NOMO-1 treated with DMSO at 0.1 percent for 48 hours (cell line): ENCODE results near the gene PLAAT2.
"Not testable (repeated sequence)": the region's sequence is repeated elsewhere in the genome, so short reads cannot be mapped to it uniquely, and the experiment has no call there.

Source experiments
- DNase-seq: peaks from one replicate; lab custom pipeline; 2025; ENCODE audit not compliant: unreplicated experiment; lab: John Stamatoyannopoulos, UW

Gene PLAAT2

DNA sequence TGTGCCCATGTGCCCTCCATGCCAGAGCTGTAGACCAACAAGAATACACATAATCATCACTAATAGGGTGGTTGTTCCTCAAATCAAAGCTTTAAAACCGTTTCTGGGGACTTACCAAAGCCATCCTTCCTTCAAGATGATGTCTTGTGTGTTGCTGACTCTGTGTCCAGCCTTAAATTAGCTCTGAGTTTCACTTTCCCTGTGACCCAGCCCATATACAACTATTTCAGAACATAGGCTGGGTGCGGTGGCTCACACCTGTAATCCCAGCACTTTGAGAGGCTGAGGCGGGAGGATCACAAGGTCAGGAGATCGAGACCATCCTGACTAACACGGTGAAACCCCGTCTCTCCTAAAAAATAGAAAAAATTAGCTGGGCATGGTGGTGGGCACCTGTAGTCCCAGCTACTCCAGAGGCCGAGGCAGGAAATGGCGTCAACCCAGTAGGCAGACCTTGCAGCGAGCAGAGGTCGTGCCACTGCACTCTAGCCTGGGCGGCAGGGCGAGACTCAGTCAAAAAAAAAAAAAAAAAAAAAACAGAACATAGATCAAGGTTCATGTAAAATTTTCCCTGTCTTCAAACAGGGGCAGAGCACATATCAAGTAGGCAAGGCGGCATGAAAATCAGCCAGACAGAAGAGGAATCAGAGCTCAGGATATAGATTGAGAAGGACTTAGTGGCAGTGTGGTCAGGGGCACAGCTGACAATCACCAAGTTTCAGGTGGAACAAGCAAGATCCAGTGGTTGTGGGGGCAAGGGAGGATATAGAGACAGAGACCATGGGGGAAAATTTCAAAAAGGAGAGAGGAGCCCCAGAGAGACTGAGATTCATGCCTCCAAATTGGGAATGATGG, at the start of gene PLAAT2:
TSS of gene PLAAT2 (minus strand) at position 179 of the 855 bp plus-strand sequence. CDS start at position 124, 55 bp downstream.
- DNase-seq, result no peak

DNA sequence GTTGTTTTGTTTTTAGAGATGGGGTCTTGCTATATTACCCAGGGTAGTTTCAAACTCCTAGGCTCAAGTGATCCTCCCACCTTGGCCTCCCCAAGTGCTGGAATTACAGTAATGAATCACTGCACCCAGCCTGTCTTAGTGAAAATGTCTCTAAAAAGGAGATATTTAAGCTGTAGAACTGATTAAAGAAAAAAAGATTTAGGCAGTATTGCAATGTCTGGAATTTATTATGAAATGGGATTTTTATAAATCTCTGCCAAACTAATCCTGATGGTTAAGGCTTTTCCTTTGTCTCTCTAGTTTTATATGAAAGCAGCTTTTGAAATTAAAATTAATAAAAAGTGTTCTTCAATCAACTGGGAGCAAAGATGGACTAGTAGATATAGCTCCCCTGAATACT, 49.0 kb upstream of the PLAAT2 start:
- no peak for DNase-seq

DNA sequence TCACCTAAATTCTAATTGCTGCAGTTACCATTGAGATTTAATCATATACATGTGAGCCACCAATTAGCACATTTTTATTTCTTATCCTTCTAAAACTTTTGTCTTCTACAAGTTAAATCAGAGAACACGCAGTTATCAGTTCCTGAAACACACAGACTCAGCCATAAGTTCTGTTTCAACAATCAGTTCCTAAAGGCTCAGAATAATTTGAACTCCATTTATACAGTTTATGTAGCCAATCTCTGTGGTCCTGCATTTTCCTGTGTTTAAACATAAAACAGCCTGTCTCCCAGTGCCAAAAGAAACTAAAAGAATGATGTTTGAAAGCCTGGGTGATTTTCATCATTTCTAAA, 48.2 kb upstream of the PLAAT2 start:
- DNase-seq, result no peak

- no peak for DNase-seq
Observed at GRCh38 chr11:63610604-63611394, 47.6 kb upstream of the PLAAT2 start.

DNA sequence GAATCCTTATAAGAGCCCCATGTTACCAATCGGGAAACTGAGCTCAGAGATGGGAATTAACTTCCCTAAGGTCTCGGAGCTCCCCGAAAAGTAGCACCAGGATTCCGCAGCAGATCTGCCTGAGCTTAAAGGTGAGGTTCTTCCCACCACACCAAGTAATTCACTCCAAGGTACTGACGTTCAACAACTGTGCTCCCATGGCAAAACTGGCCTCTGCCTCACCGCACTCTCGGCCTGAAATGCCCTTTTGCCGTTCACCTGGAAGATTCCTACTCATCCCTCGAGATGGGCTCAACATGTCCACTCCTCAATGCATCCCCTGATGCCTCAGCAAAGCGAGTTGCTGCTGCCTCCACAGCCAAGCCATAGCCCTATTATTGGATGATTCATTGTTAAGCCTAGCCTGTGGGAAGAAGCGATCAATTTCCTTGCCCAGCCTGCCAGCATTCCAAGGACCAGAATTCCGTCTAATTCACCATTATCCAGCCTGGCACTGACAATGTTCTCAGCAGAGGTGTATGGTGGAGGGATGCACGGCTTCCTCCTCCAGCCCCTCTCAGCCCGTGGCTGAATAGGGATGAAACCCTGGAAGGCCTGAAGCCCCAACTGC, 46.9 kb upstream of the PLAAT2 start:
- DNase-seq, result no peak

GRCh38 chr11:63609536-63609935, 46.4 kb upstream of the PLAAT2 start:
- no peak for DNase-seq

DNA sequence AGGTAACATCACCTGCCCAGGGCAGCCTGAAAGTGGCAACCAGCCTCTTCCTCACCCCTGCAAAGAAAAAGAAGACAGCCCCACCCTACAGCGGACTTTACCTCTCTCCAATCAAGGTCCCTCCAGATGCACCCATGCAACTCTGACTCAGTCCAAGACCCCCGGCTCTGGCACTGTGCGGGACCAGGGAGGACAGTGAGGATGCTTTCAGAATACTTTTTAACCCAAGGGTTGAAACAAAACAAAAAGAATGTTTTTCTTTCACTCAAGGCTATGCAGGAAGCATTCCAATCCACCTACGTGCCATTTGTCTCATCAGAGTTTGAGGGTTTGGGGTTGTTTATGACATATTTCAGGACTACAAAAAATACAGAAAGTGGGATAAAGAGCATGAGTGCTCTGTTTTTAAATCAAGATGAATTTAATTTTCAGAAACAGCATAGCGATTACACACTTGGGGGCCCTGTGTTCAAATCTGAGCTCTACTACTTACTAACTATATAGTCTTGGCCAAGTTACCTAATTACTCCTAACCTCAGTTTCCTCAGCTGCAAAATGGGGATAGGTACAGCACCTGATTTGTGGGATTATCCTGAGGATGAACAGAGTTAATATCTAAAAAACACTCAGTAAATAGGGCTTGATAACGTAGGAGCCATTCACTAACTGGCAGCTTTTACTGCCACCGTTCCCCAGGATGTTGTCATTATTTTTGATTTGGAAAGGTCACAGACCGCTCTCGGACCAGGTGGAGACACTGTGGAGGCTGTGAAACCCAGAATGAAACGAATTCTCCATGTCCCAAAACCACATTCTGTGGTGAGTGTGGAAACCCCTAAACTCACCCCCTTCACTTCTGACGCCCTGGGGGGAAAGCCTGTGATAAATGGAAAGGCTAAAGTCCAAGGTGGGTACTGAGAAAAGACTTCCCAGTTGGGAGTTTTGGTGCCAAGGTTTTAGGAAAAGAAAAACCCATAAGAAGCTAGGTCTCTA, 45.5 kb upstream of the PLAAT2 start:
- DNase-seq, result no peak

- DNase-seq, result no peak
Observed at GRCh38 chr11:63603180-63603518, 40.0 kb upstream of the PLAAT2 start.

DNA sequence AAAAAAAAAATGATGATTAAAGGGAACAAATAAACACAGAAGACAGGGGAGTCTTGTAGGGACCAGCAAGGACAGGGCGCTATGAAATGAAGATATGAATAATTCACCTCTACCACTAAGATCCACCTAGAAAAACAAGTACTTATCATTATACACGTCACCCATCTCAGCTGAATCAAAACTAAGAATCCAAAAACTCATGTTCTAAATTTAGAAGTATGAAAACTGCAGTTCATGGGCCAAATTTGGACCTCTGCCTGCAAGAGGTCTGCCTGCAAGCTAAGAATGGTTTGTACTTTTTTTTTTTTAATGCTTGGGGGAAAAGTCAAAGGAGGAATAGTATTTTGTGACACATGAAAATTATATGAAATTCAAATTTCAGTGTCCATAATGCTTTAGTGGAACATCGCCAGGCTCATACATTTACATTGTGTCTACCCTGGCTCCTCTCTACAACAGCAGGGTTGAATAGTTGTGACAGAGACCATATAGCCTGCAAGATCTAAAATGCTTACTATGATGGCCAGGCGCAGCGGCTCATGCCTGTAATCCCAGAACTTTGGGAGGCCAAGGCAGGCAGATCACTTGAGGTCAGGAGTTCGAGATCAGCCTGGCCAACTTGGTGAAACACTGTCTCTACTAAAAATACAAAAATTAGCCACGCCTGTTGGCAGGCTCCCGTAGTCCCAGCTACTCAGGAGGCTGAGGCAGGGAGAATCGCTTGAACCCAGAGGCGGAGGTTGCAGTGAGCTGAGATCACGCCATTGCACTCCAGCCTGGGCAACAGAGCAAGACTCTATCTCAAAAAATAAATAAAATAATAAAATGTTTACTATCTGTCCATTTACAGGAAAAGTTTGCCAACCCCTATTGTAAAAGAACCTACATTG, 39.4 kb upstream of the PLAAT2 start:
- not testable (repeated sequence) for DNase-seq

DNA sequence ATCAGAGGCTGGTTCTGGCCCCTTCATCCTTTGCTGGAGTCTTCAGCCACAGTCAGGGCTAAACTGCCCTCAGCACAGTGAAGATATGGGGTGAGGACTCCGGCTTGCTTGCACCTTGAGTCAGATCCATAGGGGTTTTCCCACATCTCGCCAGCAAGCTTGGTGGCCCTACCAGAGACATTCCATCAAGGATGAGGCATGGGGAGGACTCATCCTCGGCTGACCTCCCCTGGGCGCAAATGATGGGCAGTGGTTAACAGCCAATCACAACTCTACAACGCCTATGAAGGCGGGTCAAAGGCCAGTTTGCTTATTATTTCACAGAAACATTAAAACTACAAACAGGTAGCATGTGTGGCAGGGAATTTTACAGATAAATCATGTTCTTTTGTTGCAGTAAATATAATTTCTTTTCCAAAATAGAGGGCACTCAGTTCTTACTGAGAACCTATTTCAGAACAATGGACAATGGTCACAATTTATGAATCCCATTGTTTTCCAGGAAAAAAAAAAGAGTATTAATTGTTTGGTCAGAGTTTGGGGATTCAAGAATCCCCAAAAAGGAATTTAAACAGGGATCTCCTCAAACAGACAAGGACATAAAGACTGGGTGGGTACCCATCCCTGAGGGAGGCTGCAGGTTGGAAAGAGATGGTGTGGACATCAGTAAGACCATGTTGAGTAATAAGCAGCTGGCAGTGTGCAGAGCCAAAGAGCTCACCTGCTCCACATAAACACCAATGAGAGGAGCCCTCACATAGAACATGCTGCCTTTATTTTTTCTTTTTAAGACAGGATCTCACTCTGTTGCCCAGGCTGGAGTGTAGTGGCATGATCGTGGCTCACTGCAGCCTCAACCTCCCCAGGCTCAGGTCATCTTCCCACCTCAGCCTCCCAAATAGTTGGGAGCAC, 36.3 kb upstream of the PLAAT2 start:
- DNase-seq, result no peak

DNA sequence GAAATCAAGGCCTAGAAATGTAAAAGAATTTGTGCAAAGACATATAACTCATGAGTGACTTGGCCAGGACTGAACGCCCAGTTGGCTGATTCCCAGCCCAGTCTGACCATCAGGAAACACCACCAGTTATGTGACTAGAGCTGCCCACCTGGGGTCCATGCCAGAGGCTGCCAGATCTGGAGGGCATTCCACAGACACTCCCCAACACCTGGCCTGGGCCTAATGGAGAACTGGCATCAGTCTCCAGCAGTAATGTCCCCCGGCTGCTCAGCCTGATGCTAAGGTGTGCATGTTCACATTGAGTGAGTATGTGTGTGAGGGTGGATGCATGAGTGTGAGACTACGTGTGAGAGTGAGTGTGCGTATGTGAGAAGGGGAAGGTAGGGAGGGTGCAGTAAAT, 35.4 kb upstream of the PLAAT2 start:
- no peak for DNase-seq

DNA sequence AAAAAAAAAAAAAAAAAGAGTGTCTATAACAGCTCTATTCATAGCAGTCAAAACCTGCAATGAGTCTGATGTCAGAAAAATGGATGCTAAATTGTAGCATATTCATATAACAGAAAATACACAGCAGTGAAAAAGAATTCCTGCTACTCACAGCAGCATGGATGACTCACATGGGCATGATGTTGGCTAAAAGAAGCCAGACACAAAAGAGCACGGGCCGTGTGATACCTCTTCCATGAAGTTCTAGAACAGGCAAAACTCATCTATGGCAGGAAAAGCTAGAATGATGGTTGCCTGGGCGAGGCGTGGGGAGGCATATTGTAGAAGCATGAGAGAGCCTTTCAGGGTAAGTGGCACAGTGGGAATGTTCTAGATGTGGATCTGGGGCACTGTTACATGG, 32.1 kb upstream of the PLAAT2 start:
- DNase-seq, result no peak

- DNase-seq, result peak; percentile 7
Observed at GRCh38 chr11:63592975-63593395, 29.8 kb upstream of the PLAAT2 start.

DNA sequence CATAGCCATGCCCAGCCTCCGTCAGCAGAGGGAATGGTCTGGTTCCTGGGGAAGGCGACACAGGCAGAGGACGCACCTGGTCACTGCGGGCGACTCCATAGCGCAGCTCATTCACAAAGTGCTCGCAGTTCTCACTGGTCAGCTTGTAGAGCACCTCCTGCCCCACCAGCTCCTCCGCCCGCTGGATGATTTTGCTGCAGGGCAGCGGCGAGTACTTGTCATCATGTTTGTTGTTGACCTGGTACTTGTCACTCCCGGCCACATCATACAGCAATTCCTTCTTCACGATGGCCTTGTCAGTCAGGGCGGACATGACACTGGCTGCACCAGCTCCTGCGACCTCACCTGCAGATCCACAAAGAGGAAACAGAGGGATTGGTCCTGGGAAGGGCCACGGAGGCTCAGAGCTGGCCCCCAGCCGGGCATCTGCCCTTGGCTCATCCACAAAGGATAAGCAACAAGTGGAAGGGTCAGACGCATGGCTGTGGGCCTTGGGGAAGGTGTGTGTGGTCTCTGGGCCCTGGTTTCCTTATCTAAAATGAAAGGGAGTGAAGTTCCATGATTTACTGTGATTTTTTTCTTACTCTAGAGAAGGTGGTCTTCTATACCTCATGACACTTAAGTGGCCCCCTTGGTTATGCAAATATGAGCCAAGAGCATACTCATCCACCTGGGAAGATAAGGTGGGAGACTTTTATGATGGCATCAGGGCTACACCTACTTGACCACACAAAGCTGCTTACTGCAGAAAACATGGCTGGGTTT, 27.0 kb upstream of the PLAAT2 start:
- DNase-seq, result no peak

GRCh38 chr11:63589000-63589399, 25.8 kb upstream of the PLAAT2 start:
- DNase-seq, result no peak

- no peak for DNase-seq
Observed at GRCh38 chr11:63586451-63587166, 23.4 kb upstream of the PLAAT2 start.

- DNase-seq, result no peak
Observed at GRCh38 chr11:63583357-63583677, 20.1 kb upstream of the PLAAT2 start.
